Cerebellar cortex (tissue), 1 donor: ENCODE results near the gene MARCHF2.

Experiments used
- DNase-seq: peaks from one replicate; pipeline ENCODE4 v3.0.0-alpha.2; 2015; ENCODE audit warnings: low spot score

Gene MARCHF2

DNA sequence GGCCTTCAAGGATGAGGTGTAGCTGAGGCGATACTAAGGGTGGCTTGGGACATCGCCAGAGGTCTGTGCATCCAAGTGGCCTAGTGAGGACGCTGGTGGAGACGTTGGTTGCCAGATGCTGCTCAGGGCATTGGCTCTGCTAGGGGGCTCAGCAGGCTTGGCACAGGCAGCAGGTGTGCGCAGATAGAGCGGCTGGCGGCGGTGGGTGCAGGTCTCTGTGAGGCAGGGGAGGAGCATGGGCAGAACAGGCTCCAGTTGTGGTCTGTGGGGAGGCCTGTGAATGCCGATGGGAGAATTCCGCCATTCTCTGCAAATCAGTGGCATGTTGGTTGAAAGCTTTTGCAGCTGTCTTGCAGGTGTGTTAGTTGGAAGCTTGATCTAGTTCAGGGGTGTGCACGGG, 68.1 kb downstream of the MARCHF2 start:
- DNase-seq: no peak

DNA sequence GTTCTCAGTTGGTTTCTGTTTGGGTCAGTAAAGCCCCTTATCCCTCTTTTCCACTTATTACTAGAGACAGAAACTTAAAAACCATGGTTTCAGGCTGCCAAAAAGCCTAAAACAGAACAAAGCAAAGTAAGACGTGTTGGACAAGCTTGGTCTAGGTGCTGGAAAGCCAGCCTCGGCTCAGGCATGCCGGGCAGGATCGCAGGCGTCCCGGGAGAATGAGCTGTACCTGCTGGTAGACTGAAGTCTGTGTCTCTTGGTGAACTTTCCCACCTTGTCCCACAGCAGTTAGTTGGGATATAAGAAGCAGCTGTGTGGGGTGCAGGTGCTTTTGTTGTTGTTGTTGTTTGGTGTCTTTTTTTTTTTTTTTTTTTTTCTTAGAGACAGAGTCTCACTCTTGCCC, 68.5 kb downstream of the MARCHF2 start:
- no peak for DNase-seq

DNA sequence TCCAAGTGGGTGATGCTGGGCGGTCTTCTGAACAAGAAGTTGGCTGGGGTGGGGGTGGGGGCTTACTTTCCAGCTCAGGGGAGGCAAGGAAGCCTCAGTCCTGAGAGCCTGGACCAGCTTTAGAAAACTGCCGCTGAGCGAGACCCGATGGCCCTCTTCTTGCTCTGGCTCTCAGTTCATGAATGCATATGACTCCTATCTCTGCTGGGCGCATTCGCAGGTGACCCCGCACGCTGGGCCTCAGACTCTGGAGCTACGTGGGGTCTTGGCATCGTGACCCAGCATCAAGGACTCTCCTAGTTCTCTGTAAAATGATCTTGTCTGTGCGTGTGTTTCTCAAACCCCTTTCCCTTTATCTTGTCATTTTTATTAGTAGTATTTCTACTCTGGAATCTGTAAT, 69.6 kb downstream of the MARCHF2 start:
- no peak for DNase-seq

DNA sequence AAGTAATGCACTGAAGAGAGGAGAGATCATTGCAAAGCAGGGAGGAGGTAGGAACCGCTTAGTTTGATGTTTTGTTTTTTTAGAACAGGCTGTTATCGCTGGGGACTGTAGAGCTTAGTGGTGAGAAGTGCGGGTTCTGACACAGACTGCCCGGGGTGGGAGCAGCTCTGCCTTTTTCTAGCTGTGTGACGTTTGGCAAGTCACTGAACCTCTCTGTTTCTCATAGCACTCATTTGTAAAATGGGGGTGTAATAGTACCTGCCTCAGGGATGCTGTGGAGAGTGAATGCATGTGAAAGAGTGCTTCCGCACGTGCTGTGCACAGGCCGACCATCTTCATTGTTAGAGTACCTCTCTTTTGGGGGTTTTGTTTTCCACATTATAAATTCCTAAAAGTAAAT, 70.1 kb downstream of the MARCHF2 start:
- DNase-seq: no peak

DNA sequence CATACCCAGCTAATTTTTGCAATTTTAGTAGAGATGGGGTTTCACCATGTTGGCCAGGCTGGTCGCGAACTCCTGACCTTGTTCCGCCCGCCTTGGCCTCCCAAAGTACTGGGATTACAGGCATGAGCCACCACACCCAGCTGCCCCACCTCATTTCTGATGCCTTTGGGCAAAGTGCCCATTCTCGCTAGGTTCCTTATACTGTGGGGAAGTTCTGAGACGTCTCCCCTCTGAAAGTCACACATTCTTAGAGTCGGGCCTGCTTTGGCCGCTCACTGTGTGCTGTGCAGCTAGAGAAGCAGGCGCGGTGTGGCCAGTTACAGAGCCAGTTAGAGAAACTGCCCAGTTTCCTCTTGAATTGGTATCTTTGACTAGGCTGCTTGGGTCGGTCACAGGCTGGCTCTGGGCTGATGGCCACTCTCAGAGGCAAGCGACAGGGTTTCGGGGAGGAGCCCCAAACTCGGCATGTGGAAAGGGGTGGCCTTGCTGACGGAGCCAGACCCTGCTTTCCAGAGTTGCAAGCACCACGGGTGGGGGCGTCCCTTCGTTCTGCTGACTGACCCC, 71.3 kb downstream of the MARCHF2 start:
- DNase-seq: no peak

DNA sequence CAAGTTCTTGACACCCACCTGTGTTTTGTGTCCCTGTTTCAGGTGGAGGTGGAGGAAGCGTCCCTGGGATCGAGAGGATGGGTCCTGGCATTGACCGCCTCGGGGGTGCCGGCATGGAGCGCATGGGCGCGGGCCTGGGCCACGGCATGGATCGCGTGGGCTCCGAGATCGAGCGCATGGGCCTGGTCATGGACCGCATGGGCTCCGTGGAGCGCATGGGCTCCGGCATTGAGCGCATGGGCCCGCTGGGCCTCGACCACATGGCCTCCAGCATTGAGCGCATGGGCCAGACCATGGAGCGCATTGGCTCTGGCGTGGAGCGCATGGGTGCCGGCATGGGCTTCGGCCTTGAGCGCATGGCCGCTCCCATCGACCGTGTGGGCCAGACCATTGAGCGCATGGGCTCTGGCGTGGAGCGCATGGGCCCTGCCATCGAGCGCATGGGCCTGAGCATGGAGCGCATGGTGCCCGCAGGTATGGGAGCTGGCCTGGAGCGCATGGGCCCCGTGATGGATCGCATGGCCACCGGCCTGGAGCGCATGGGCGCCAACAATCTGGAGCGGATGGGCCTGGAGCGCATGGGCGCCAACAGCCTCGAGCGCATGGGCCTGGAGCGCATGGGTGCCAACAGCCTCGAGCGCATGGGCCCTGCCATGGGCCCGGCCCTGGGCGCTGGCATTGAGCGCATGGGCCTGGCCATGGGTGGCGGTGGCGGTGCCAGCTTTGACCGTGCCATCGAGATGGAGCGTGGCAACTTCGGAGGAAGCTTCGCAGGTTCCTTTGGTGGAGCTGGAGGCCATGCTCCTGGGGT, 72.7 kb downstream of the MARCHF2 start:
- DNase-seq: no peak

DNA sequence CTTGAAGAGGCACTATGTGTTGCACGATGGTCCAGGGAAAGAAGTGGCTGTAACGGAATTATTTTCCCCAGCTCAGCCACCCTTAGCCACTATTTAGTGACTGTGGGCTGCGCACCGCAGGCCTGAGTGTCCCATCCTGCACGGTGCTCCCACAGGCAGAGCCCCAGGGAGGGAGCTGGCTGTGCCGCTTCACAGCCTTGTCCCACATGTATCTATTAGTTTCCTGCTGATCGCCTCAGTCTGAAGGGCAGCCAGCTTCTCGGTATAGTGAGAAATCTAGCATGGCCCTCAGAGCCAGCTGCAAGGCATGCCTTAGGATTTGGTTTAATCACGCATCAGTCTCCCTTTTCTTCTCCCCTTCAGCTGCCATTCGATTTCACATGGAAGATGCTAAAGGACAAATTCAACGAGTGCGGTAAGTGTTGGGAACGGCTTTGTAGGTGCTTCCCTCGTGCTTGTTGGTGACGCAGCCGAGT, 73.6 kb downstream of the MARCHF2 start:
- DNase-seq: no peak

DNA sequence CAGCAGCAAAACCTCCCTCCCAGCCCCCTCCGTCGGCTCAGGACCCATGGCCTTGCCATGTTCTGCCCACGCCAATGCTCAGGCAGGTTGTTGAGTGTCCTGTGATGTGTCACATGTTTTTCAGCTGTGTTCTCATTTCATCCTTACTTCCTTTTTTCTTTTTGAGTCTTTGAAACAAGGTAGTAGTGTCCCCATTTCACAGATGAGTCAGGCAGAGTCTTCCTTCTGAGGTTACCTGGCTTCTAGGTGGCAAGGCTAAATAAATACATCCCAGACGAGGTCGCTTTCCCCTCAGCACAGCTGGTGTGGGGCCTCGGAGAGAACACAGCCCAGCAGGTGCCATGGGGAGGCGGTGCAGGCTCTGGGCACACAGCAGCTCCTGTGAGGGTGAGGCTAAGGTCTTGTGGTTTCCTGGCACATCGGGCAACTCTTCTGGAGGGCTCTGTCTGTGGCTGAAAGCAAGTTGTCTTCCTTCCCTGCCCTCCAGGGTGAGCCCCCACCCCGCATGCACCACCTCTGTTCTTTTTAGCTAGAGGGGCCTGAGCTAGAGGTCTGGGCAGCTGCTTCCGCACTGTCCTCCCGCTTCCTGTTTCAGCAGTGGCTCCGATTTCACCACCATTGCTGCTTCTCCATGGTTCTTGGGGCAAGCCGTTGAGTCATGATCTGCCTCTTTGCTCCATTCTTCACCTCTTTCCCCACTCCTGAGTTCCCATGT, 74.2 kb downstream of the MARCHF2 start:
- no peak for DNase-seq

DNA sequence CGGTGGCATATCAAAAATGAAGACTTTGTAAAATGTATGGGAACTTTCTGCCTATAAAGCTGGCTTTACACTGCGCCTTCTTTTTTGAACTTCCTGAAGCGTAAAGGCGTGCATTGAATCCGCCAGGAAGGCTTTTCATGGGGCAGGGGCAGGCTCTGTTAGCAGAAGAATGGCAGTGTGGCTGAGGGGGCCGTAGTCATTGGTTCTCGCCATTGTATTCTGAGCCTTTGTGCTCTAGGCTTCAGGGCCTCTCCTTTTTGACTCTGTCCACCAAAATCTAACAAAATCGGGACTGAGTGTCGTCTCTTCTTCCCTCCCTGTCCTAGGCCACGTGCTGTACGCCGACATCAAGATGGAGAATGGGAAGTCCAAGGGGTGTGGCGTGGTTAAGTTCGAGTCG, 75.3 kb downstream of the MARCHF2 start:
- no peak for DNase-seq
